OCI-LY1 (cell line): ENCODE data around the gene FOXC1.

Source experiments
- CTCF ChIP-seq: fragments of 200-600 bp; sonication (generic), shearing (Covaris generic); IDR thresholded peaks from 2 replicates; pipeline ENCODE4 v1.5.1; 2017; ENCODE audit warnings: mild to moderate bottlenecking, antibody characterized with exemption, low read length, moderate library complexity, mixed read lengths
- EZH2 ChIP-seq: fragments of 200-600 bp; sonication (generic), shearing (Covaris generic); IDR thresholded peaks from 2 replicates; pipeline ENCODE4 v1.8.0; 2017; ENCODE audit warnings: borderline replicate concordance, mixed run types, mild to moderate bottlenecking, antibody characterized with exemption, low read length, moderate library complexity, mixed read lengths

- TF ChIP-seq CTCF (no peak), EZH2 (no peak)
These were observed 32.5 kb upstream of the FOXC1 start for GRCh38 chr6:1577146-1577680.
